ENCODE data around the gene SLC24A3.

Gene SLC24A3

GRCh38 chr20:19515074-19515473 is 302.6 kb downstream of the SLC24A3 start (continued):
- no peak for TF ChIP-seq PRDM6 (tag by site-specific recombination; IDR thresholded peaks at IDR 0.05)

GRCh38 chr20:19519466-19519865 is 307.0 kb downstream of the SLC24A3 start:
- H3K27ac ChIP-seq (ENCODE audit: extremely low read depth, low read depth, low read length), result no peak overlapping the region
- no peaks in the 10 kb centered on the region for H3K4me1 ChIP-seq (ENCODE audit: control insufficient read depth, insufficient read depth, low read length)
- no peaks in the 10 kb centered on the region for H3K9me3 ChIP-seq (ENCODE audit: control insufficient read depth, insufficient read depth, low read depth, low read length)
- TF ChIP-seq ZNF274 (IDR thresholded peaks at IDR 0.05; ENCODE audit: low read length), result no peak
- TF ChIP-seq ZNF274 (tag by site-specific recombination; IDR thresholded peaks at IDR 0.05; ENCODE audit: borderline replicate concordance), result no peak
- no peak for TF ChIP-seq ZNF530 (tag by site-specific recombination; IDR thresholded peaks at IDR 0.05; ENCODE audit: low read depth)
- no peak for TF ChIP-seq ZNF223 (tag by site-specific recombination; IDR thresholded peaks at IDR 0.05)
- TF ChIP-seq ZNF174 (tag by site-specific recombination; IDR thresholded peaks at IDR 0.05), result no peak
- no peak for TF ChIP-seq ZEB2 (tag by site-specific recombination; IDR thresholded peaks at IDR 0.05)
- no peak for TF ChIP-seq ZBTB48 (tag by site-specific recombination; IDR thresholded peaks at IDR 0.05)
- no peak for TF ChIP-seq ZNF280C (tag by site-specific recombination; IDR thresholded peaks at IDR 0.05)
- no peak for TF ChIP-seq GLIS2 (tag by site-specific recombination; IDR thresholded peaks at IDR 0.05)
- TF ChIP-seq ZNF639 (tag by site-specific recombination; IDR thresholded peaks at IDR 0.05), result no peak
- TF ChIP-seq ZNF292 (tag by site-specific recombination; IDR thresholded peaks at IDR 0.05; ENCODE audit: borderline replicate concordance, low read depth), result no peak
- no peak for TF ChIP-seq ZSCAN4 (tag by site-specific recombination; IDR thresholded peaks at IDR 0.05)
- no peak for TF ChIP-seq ZNF664 (tag by site-specific recombination; IDR thresholded peaks at IDR 0.05)
- no peak for TF ChIP-seq ZNF830 (tag by site-specific recombination; IDR thresholded peaks at IDR 0.05; ENCODE audit: low read depth)
- no peak for TF ChIP-seq ZIC2 (tag by site-specific recombination; IDR thresholded peaks at IDR 0.05)
- no peak for TF ChIP-seq ZNF16 (tag by site-specific recombination; IDR thresholded peaks at IDR 0.05; ENCODE audit: low read depth)
- no peak for TF ChIP-seq ZNF24 (tag by site-specific recombination; IDR thresholded peaks at IDR 0.05)
- no peak for TF ChIP-seq ZBTB20 (tag by site-specific recombination; IDR thresholded peaks at IDR 0.05)
- no peak for TF ChIP-seq ZNF510 (tag by site-specific recombination; IDR thresholded peaks at IDR 0.05; ENCODE audit: insufficient replicate concordance)
- no peak for TF ChIP-seq INSM2 (tag by site-specific recombination; IDR thresholded peaks at IDR 0.05)
- ChIA-PET CTCF (interaction anchor here (0.6 kb wide), 1 partner anchor 10 kb away, joined by 3 read pairs; no protein-coding TSS in a partner anchor), POLR2A (no interaction called here)
- no peaks in the 10 kb centered on the region for H3K36me3 ChIP-seq (ENCODE audit: control insufficient read depth in 2 of 2, insufficient read depth in 1 of 2, low read length in 2 of 2)
- no peak overlapping the region for H3K4me3 ChIP-seq (ENCODE audit: low read depth, low read length)
